ENCODE results near the gene DDB1. TPM values are rescaled to one million over a fixed set of nuclear protein-coding genes. Genes with fewer than 3 reads are reported as not detected.

DDB1 gene
- total and polyA plus RNA-seq, 2 of the 13 experiments (the other 11 are each of a cell fraction or from before 2014, with no cell fraction given) = 217 to 266 TPM

DNA sequence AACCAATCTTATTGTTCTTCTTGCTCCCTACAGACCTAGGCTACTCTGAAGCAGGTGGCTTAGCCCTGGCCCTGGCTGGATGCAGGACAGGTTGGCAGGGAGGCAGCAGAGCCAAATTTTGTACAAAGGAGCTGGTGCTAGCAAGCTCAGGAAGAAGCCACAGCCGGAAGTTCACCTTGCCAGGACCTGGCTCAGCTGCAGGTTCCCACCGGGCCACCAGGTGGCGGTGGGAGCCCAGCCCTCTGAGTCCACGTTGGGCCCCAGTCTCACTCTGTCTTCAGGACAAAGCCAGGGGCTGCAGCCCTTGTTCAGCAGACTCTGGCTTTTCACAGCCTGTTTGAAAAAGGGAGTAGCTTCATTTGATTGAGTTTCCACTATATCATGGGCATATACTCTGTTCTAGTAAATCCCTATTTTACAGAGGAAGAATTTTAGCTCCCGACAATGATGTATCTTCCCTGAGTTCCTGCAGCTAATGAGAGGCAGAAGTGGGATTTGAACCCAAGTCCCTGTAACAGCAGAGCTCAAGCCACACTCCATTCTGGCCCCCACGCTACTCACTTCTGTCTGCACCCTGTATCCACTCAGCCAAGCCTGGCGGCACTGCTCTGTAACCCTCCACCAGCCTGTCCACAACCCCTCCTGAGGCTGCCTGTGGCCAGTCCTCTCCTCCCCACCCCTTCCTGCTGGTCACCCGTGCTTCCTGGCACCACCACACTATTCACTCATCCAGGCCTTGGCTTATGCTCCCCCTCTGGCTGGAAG is 3.4 kb upstream of the DDB1 start (continued):
- TF ChIP-seq TRAFD1 (CRISPR knock-in tag; IDR thresholded peaks at IDR 0.05; ENCODE audit: borderline replicate concordance) (0 out of 2 replicates have a peak, but pooled peaks have one; percentile 60), DPF2 (CRISPR knock-in tag; IDR thresholded peaks at IDR 0.05; ENCODE audit: borderline replicate concordance, low read depth) (no peak), ELF3 (CRISPR knock-in tag; IDR thresholded peaks at IDR 0.05) (peak; percentile 84), TAF15 (IDR thresholded peaks at IDR 0.05; ENCODE audit: low read depth, low read length, poor library complexity, severe bottlenecking) (no peak), ISX (CRISPR knock-in tag; conservative IDR thresholded peaks at IDR 0.05) (no peak), AKAP8 (CRISPR knock-in tag; IDR thresholded peaks at IDR 0.05) (0 out of 2 replicates have a peak, but pooled peaks have one; percentile 16), ZNF253 (CRISPR knock-in tag; IDR thresholded peaks at IDR 0.05; ENCODE audit: borderline replicate concordance) (no peak), ZFP91 (CRISPR knock-in tag; IDR thresholded peaks at IDR 0.05; ENCODE audit: borderline replicate concordance) (peak; percentile 48; the same call in 1 of the 2 replicates), FOXA3 (CRISPR knock-in tag; IDR thresholded peaks at IDR 0.05) (0 out of 2 replicates have a peak, but pooled peaks have one; percentile 36), FOXM1 (CRISPR knock-in tag; IDR thresholded peaks at IDR 0.05) (no peak), TBX2 (CRISPR knock-in tag; IDR thresholded peaks at IDR 0.05; ENCODE audit: borderline replicate concordance) (peak; percentile 57; the same call in 1 of the 2 replicates), FOXP4 (CRISPR knock-in tag; IDR thresholded peaks at IDR 0.05) (0 out of 2 replicates have a peak, but pooled peaks have one; percentile 34), ZNF501 (CRISPR knock-in tag; IDR thresholded peaks at IDR 0.05) (peak; percentile 68; the same call in 1 of the 2 replicates), ZNF354B (CRISPR knock-in tag; IDR thresholded peaks at IDR 0.05) (no peak), ZNF687 (CRISPR knock-in tag; IDR thresholded peaks at IDR 0.05) (peak; percentile 87), ASH2L (IDR thresholded peaks at IDR 0.05; ENCODE audit: insufficient read length, low read depth, low read length) (no peak)
- TF ChIP-seq, protein P1, sequence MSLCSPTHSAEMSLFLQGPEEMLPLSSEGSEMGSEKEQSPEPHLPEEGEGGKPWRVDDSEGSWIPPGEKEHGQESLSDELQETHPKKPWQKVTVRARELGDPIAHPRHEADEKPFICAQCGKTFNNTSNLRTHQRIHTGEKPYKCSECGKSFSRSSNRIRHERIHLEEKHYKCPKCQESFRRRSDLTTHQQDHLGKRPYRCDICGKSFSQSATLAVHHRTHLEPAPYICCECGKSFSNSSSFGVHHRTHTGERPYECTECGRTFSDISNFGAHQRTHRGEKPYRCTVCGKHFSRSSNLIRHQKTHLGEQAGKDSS (CRISPR knock-in tag; IDR thresholded peaks at IDR 0.05; ENCODE audit: borderline replicate concordance, low read depth) = no peak
